A673 (cell line): ENCODE results near the gene PHF19. TPM values are rescaled to one million over a fixed set of nuclear protein-coding genes. Genes with fewer than 3 reads are reported as not detected.
A peak's percentile ranks its signal among the peaks of the same experiment; 100 is the strongest.

Experiments used
- BruUV-seq: library from RNA; stranded (reverse); fragments of 400-500 nt; replicated peaks from 2 replicates; lab custom pipeline; 2021; lab: Mats Ljungman, UMichigan
- CTCF ChIA-PET: fragments of 300-600 bp; sonication (Branson Sonifier 250); formaldehyde crosslinking; loops from one replicate; lab custom pipeline; 2022; ENCODE audit warnings: antibody characterized with exemption; lab: Charles Lee
- POLR2A ChIA-PET: fragments of 300-600 bp; sonication (Branson Sonifier 250); formaldehyde crosslinking; loops from one replicate; lab custom pipeline; 2022; ENCODE audit warnings: antibody characterized with exemption; ENCODE audit not compliant: low non-redundant PET; lab: Charles Lee
- DNase-seq: peaks from one replicate; pipeline ENCODE4 v3.0.0-alpha.2; 2015; ENCODE audit warnings: low spot score
- H3K27ac ChIP-seq: fragments of 200-600 bp; sonication (generic); 2 replicates; pipeline ENCODE4 v1.5.1; 2016; ENCODE audit warnings: mixed run types, low read depth, mild to moderate bottlenecking, mixed read lengths, antibody characterized with exemption, low read length; ENCODE audit not compliant: poor library complexity, severe bottlenecking
- H3K27me3 ChIP-seq: fragments of 200-600 bp; sonication (generic); replicated peaks from 2 replicates; pipeline ENCODE4 v1.6.1; 2017; ENCODE audit warnings: mixed run types, low read depth, mild to moderate bottlenecking, mixed read lengths, antibody characterized with exemption, low read length; ENCODE audit not compliant: insufficient read depth, poor library complexity
- H3K36me3 ChIP-seq: fragments of 200-600 bp; sonication (generic); 2 replicates; pipeline ENCODE4 v1.6.1; 2016; ENCODE audit warnings: mixed run types, mild to moderate bottlenecking, mixed read lengths, antibody characterized with exemption, low read length; ENCODE audit not compliant: insufficient read depth, poor library complexity, severe bottlenecking
- H3K4me1 ChIP-seq: fragments of 200-600 bp; sonication (generic); 2 replicates; pipeline ENCODE4 v1.6.1; 2017; ENCODE audit warnings: mixed run types, mild to moderate bottlenecking, mixed read lengths, antibody characterized with exemption, low read length; ENCODE audit not compliant: insufficient read depth, poor library complexity, severe bottlenecking
- H3K4me3 ChIP-seq: fragments of 200-600 bp; sonication (generic); 2 replicates; pipeline ENCODE4 v1.5.1; 2016; ENCODE audit warnings: low read depth, mixed run types, mild to moderate bottlenecking, mixed read lengths, low read length; ENCODE audit not compliant: poor library complexity, severe bottlenecking
- H3K9me3 ChIP-seq: fragments of 200-600 bp; sonication (generic); 2 replicates; pipeline ENCODE4 v1.6.1; 2016; ENCODE audit warnings: mixed run types, low read depth, mild to moderate bottlenecking, mixed read lengths, antibody characterized with exemption, low read length; ENCODE audit not compliant: poor library complexity, severe bottlenecking
- EZH2 ChIP-seq: fragments of 200-600 bp; sonication (generic); IDR thresholded peaks from 2 replicates; pipeline ENCODE4 v1.6.1; 2017; ENCODE audit warnings: borderline replicate concordance, low read depth, mild to moderate bottlenecking, mixed read lengths, antibody characterized with exemption, low read length; ENCODE audit not compliant: poor library complexity, severe bottlenecking
- intact Hi-C: fragments of 100-400 bp; cut with micrococcal nuclease; formaldehyde crosslinking; loops from one replicate; pipeline ENCODE4 v1.10.0; 2022; ENCODE audit not compliant: unreplicated experiment
- total RNA-seq: library from RNA; stranded (reverse); gene quantifications from 2 replicates; pipeline ENCODE4 v1.2.3, GENCODE V29; 2021
- TF ChIP-seq, protein P1 (sequence below): fragments of 300-800, 200-600 bp; sonication (generic); conservative IDR thresholded peaks from 2 replicates; pipeline ENCODE4 v1.5.1; 2017; ENCODE audit warnings: low read depth, mild to moderate bottlenecking, antibody characterized with exemption, low read length, moderate library complexity, mixed read lengths

The PHF19 gene
- total RNA-seq, 1 experiment from 2014 or later = 75.7 TPM

DNA sequence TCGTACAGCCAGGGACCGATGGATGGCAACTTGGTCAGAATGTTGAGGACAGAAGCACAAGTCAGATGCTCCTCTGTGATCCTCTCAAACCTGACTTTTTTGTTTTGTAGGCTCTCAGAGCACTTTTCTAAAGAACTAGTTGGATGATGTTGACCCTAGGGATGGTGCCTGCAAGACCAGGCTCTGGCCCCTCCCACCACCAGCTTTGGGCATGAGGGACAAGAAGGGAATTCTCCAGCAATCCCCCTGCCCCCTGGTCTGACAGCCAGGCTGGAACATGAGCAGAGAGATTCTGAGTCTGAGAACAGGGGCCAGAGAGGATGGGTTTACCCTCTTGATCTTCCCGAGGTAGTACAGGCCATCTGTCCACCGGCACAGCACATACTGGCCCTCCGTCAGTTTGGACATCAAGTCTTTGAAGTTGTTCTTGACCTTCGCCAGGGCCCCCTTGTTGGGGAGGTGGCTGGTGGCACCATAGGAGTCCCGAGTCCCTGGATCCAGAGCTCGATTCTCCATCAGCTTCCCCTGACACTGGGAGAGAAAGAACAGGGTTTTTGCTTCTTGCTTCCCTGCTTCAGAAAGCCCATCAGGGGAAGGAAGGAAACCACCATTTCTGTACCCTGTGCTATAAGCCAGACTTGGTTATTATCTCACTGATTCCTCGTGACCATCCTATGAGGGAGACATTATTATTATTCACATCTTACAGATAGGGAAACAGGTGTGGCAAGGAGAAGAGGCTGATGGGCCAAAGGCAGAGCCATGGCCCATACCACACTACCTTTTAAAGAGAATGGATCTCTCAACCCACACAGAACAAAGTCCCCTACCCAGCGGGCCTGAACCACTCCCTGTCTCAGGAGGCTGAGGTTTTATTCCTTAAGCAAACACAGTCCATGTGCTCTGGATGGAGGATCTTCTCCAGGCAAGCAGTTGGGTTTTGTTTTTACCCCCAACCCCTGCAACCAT is 2.5 kb downstream of the PHF19 start:
- CTCF ChIA-PET = no interaction called here
- peak overlapping the region; percentile 23 for H3K27ac ChIP-seq

DNA sequence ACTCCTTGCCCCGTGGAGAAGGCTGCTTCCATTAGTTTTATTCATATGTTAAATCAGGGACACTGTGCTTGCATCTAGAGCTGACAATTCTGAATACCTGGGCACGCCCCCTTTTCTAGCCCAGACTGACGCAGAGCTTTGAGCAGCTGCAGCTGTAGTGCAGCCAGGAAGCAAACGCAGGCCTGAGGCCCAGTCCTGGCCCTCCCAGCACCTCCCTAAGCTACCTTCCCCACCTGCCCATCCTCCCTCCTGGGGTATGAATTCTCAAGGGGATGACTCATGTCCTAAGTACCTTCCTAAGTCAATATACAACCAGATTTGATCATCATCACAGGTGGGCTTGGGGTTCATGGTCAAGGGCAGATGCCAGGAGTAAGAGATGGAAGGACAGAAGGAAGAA is 3.5 kb downstream of the PHF19 start:
- no peaks in the 10 kb centered on the region for H3K27me3 ChIP-seq
- no peaks in the 10 kb centered on the region for H3K9me3 ChIP-seq
- ChIA-PET CTCF (interaction anchor here (0.5 kb wide), 1 partner anchor 259 kb away, joined by 4 read pairs; no protein-coding TSS in a partner anchor), POLR2A (no interaction called here)
- DNase-seq = no peak
- H3K4me3 ChIP-seq = no peak overlapping the region
- peaks cover 25% of the 10 kb centered on the region for H3K36me3 ChIP-seq
- BruUV-seq = no TSS peak
- intact Hi-C loops = no loop called here
- TF ChIP-seq, protein P1, sequence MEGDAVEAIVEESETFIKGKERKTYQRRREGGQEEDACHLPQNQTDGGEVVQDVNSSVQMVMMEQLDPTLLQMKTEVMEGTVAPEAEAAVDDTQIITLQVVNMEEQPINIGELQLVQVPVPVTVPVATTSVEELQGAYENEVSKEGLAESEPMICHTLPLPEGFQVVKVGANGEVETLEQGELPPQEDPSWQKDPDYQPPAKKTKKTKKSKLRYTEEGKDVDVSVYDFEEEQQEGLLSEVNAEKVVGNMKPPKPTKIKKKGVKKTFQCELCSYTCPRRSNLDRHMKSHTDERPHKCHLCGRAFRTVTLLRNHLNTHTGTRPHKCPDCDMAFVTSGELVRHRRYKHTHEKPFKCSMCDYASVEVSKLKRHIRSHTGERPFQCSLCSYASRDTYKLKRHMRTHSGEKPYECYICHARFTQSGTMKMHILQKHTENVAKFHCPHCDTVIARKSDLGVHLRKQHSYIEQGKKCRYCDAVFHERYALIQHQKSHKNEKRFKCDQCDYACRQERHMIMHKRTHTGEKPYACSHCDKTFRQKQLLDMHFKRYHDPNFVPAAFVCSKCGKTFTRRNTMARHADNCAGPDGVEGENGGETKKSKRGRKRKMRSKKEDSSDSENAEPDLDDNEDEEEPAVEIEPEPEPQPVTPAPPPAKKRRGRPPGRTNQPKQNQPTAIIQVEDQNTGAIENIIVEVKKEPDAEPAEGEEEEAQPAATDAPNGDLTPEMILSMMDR = no peak
- no peak for TF ChIP-seq EZH2
- peaks cover 25% of the 10 kb centered on the region for H3K4me1 ChIP-seq
- no peak overlapping the region for H3K27ac ChIP-seq

More for the DNA sequence above, 2.5 kb downstream of the PHF19 start:
- Histone ChIP-seq H3K36me3 (peaks cover 25% of the 10 kb centered on the region), H3K27me3 (no peaks in the 10 kb centered on the region), H3K4me1 (peaks cover 23% of the 10 kb centered on the region), H3K9me3 (no peaks in the 10 kb centered on the region), H3K4me3 (no peak overlapping the region)
- no peak for DNase-seq
- intact Hi-C loops = loop anchor here (5.0 kb wide), 1 partner anchor 63 kb away; no protein-coding TSS in a partner anchor
- POLR2A ChIA-PET = interaction anchor here (0.6 kb wide), 1 partner anchor 148 kb away, joined by 3 read pairs; no protein-coding TSS in a partner anchor
- no peak for TF ChIP-seq EZH2
- TF ChIP-seq, protein P1 = no peak
- BruUV-seq = no TSS peak

DNA sequence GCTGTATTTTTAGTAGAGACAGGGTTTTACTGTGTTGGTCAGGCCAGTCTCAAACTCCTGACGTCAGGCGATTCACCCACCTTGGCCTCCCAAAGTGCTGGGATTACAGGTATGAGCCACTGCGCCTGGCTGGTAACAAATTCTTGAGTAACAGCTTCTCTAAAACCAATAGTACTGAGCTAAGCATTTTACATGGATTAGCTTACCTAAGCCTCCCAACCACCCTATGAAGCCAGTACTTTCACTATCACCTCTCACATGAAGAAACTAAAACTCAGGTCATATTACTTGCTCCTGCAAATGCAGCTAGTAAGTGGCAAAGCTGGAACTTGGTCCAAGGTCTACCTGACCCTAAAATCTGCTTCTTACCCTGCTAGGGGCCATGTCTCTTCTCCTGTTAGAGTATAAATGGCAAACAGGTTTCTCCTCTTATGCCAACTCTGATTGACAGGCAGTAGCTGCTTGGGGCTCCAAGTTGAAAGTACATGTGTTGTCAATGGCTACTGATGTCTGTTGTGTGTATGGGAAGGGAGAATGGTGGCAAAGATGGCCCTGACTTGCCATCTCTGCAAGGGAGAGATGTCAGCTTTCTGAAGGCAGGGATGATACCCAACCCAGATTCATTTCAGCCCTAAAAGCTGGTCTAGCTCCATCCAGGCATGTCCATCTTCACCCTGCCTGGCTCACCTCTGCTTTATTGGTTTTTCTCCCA is 4.0 kb downstream of the PHF19 start:
- Histone ChIP-seq H3K27ac (peak overlapping the region; percentile 19), H3K9me3 (no peaks in the 10 kb centered on the region), H3K27me3 (no peaks in the 10 kb centered on the region), H3K36me3 (peaks cover 25% of the 10 kb centered on the region), H3K4me3 (no peak overlapping the region), H3K4me1 (peaks cover 24% of the 10 kb centered on the region)
- ChIA-PET POLR2A (no interaction called here), CTCF (interaction anchor here (0.5 kb wide), 1 partner anchor 258 kb away, joined by 4 read pairs; no protein-coding TSS in a partner anchor)
- TF ChIP-seq, protein P1 = no peak
- no peak for DNase-seq
- BruUV-seq = no TSS peak
- intact Hi-C loops = no loop called here
